IMR-90 (cell line): ENCODE measurements around the gene ACOT9. TPM values are rescaled to one million over a fixed set of nuclear protein-coding genes. Genes with fewer than 3 reads are reported as not detected.
"Not testable (repeated sequence)": the region's sequence is repeated elsewhere in the genome, so short reads cannot be mapped to it uniquely, and the experiment has no call there.

Experiments used
- ATAC-seq: fragments of 200-7000 bp; cut with Tn5 transposase; 2 replicates; pipeline ENCODE4 v1.9.1; 2020; ENCODE audit warnings: low read depth, mild to moderate bottlenecking, moderate library complexity
- BruUV-seq: library from RNA; stranded (reverse); fragments of 400-500 nt; replicated peaks from 2 replicates; lab custom pipeline; 2021; lab: Mats Ljungman, UMichigan
- CTCF ChIA-PET: fragments of 300-600 bp; formaldehyde crosslinking; extraction: SDS; loops from one replicate; lab custom pipeline; 2021; ENCODE audit warnings: antibody characterized with exemption; lab: Yijun Ruan, JAX
- POLR2A ChIA-PET: fragments of 300-600 bp; sonication (Branson Sonifier 250); formaldehyde crosslinking; loops from one replicate; lab custom pipeline; 2022; ENCODE audit warnings: antibody characterized with exemption; ENCODE audit not compliant: unreplicated experiment; lab: Charles Lee
- DNase-seq: peaks from one replicate; pipeline ENCODE4 v3.0.0; 2013
- H2AFZ ChIP-seq: replicated peaks from 2 replicates; pipeline ENCODE3; 2013; ENCODE audit warnings: low read length, mild to moderate bottlenecking; ENCODE audit not compliant: poor library complexity
- H2AK5ac ChIP-seq: 2 replicates; pipeline ENCODE4 v1.6.1; 2013; ENCODE audit warnings: low read depth, low read length, inconsistent platforms
- H2AK9ac ChIP-seq: replicated peaks from 2 replicates; pipeline ENCODE3; 2013; ENCODE audit warnings: mild to moderate bottlenecking, low read depth, low read length, moderate library complexity; ENCODE audit not compliant: poor library complexity
- H2BK120ac ChIP-seq: 2 replicates; pipeline ENCODE4 v1.6.1; 2013; ENCODE audit warnings: low read depth, low read length, inconsistent platforms
- H2BK15ac ChIP-seq: 3 replicates; pipeline ENCODE4 v1.6.1; 2013; ENCODE audit warnings: low read depth, low read length, inconsistent platforms
- H2BK20ac ChIP-seq: 2 replicates; pipeline ENCODE4 v1.6.1; 2013; ENCODE audit warnings: low read depth, mild to moderate bottlenecking, inconsistent platforms, low read length, moderate library complexity
- H2BK5ac ChIP-seq: 2 replicates; pipeline ENCODE4 v1.6.1; 2013; ENCODE audit warnings: mild to moderate bottlenecking, low read depth, low read length, inconsistent platforms; ENCODE audit not compliant: poor library complexity, severe bottlenecking
- H3K14ac ChIP-seq: replicated peaks from 2 replicates; pipeline ENCODE4 v1.6.1; 2013; ENCODE audit warnings: low read depth, low read length, inconsistent platforms
- H3K18ac ChIP-seq: 2 replicates; pipeline ENCODE4 v1.6.1; 2013; ENCODE audit warnings: low read depth, low read length, control low read depth
- H3K23ac ChIP-seq: 2 replicates; pipeline ENCODE4 v1.6.1; 2013; ENCODE audit warnings: low read depth, low read length, inconsistent platforms
- H3K27ac ChIP-seq: 2 replicates; pipeline ENCODE4 v1.5.1; 2013; ENCODE audit warnings: mild to moderate bottlenecking, control low read depth, low read length; ENCODE audit not compliant: insufficient read depth
- H3K27me3 ChIP-seq: 2 replicates; pipeline ENCODE4 v1.6.1; 2013; ENCODE audit warnings: low read length; ENCODE audit not compliant: control insufficient read depth, insufficient read depth
- H3K36me3 ChIP-seq: 2 replicates; pipeline ENCODE4 v1.6.1; 2013; ENCODE audit warnings: low read length, mixed read lengths; ENCODE audit not compliant: control insufficient read depth, insufficient read depth
- H3K4ac ChIP-seq: 2 replicates; pipeline ENCODE4 v1.6.1; 2013; ENCODE audit warnings: low read depth, low read length, inconsistent platforms
- H3K4me1 ChIP-seq: 2 replicates; pipeline ENCODE4 v1.6.1; 2013; ENCODE audit warnings: low read length, mixed read lengths; ENCODE audit not compliant: control insufficient read depth, insufficient read depth
- H3K4me2 ChIP-seq: 2 replicates; pipeline ENCODE4 v1.6.1; 2013; ENCODE audit warnings: low read depth, mild to moderate bottlenecking, control low read depth, low read length, moderate library complexity
- H3K4me3 ChIP-seq: 2 replicates; pipeline ENCODE4 v1.5.1; 2013; ENCODE audit warnings: low read depth, mild to moderate bottlenecking, control low read depth, low read length, moderate library complexity; ENCODE audit not compliant: insufficient read depth
- H3K56ac ChIP-seq: 2 replicates; pipeline ENCODE4 v1.6.1; 2013; ENCODE audit warnings: low read length, inconsistent platforms; ENCODE audit not compliant: insufficient read depth; ENCODE audit errors: extremely low read depth
- H3K79me1 ChIP-seq, 2 experiments: 2 replicates each; pipeline ENCODE4 v1.6.1; 2013; ENCODE audit warnings: low read length in 2 of 2, inconsistent platforms in 1 of 2, low read depth in 1 of 2
- H3K9ac ChIP-seq: 2 replicates; pipeline ENCODE4 v1.6.1; 2013; ENCODE audit warnings: low read depth, low read length, control low read depth
- H3K9me1 ChIP-seq: 2 replicates; pipeline ENCODE4 v1.6.1; 2013; ENCODE audit warnings: low read length, inconsistent platforms; ENCODE audit not compliant: insufficient read depth
- H3K9me3 ChIP-seq: 2 replicates; pipeline ENCODE4 v1.6.1; 2013; ENCODE audit warnings: low read length; ENCODE audit not compliant: control insufficient read depth, insufficient read depth
- H4K20me1 ChIP-seq: 2 replicates; pipeline ENCODE4 v1.6.1; 2013; ENCODE audit warnings: low read length, inconsistent platforms; ENCODE audit not compliant: insufficient read depth
- H4K5ac ChIP-seq: 2 replicates; pipeline ENCODE4 v1.6.1; 2013; ENCODE audit warnings: mild to moderate bottlenecking, low read depth, low read length, control low read depth
- H4K8ac ChIP-seq, 2 experiments: 2 replicates each; pipeline ENCODE4 v1.6.1; 2013; ENCODE audit warnings: low read depth in 2 of 2, low read length in 2 of 2, control low read depth in 1 of 2, inconsistent platforms in 1 of 2
- H4K91ac ChIP-seq: 2 replicates; pipeline ENCODE4 v1.6.1; 2013; ENCODE audit warnings: low read depth, low read length, inconsistent platforms; ENCODE audit not compliant: insufficient read depth
- BHLHE40 ChIP-seq: fragments of 150-350 bp; IDR thresholded peaks from 2 replicates; pipeline ENCODE4 v1.6.1; 2016; ENCODE audit warnings: mild to moderate bottlenecking, low read depth, low read length
- MAZ ChIP-seq: IDR thresholded peaks from 2 replicates; pipeline ENCODE4 v1.6.1; 2012; ENCODE audit warnings: low read depth, mild to moderate bottlenecking, low read length, improper control_type of control experiment, moderate library complexity, borderline replicate concordance
- POLR2A ChIP-seq: IDR thresholded peaks from 2 replicates; pipeline ENCODE4 v1.6.1; 2012; ENCODE audit warnings: mild to moderate bottlenecking, low read depth, low read length
- WGBS, 2 experiments: methylation state at CpG; one replicate each; pipeline versions ENCODE4 v1.1.5 to v1.1.7; 2013; ENCODE audit warnings: missing lambda C conversion rate in 2 of 2; ENCODE audit not compliant: insufficient read length in 1 of 2; ENCODE audit errors: extremely low coverage in 2 of 2; 5-methylcytosine and 5-hydroxymethylcytosine counted together
- dilution Hi-C: fragments of 300-500 bp; cut with HindIII; formaldehyde crosslinking; loops from one replicate; pipeline ENCODE4 v1.14.3; 2018; ENCODE audit warnings: low sequenced_read_pairs; ENCODE audit not compliant: unreplicated experiment
- in situ Hi-C: fragments of 300-500 bp; cut with MboI; formaldehyde crosslinking; loops from 3 replicates; pipeline ENCODE4 v1.14.3; 2019; ENCODE audit warnings: low sequenced_read_pairs, inconsistent platforms, mixed read lengths
- intact Hi-C: fragments of 100-400 bp; cut with micrococcal nuclease; formaldehyde crosslinking; loops from 2 replicates; pipeline ENCODE4 v1.10.0; 2022
- polyA plus RNA-seq, 3 experiments: library from polyadenylated mRNA; depleted of rRNA; stranded (reverse); fragments of >200 nt; gene quantifications; 2 replicates each; pipeline ENCODE4 v1.2.3, GENCODE V29; 2012; ENCODE audit warnings: low replicate concordance in 1 of 3
- total RNA-seq: library from RNA; depleted of rRNA; stranded (reverse); fragments of >200 nt; gene quantifications from 2 replicates; pipeline ENCODE4 v1.2.3, GENCODE V29; 2012

The ACOT9 gene
- total and polyA plus RNA-seq, 2 of the 4 experiments (the other 2 are of a cell fraction), result 43.5 to 47.3 TPM

DNA sequence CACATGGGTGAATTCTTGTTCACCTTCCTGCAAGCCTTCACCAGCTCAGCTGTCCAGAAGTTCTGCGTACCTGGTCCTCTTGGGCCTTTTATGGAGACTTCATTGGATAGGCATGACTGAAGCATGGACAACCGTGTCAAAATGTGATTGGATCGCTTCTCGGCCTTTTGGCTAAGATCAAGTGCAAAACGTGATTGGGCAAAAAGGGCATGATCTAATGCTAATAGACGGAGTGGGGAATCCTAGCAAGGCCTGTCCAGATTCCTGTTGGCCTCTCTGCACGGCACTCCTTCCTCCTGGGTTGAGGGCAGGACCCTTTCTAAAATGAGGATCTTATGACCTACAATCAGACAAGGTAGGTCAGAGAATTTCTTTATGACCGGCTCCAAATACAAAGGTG is 50.9 kb downstream of the ACOT9 start:
- CTCF ChIA-PET, result interaction anchor here (1.5 kb wide), 1 partner anchor 209 kb away, joined by 3 read pairs; no protein-coding TSS in a partner anchor
- POLR2A ChIA-PET, result no interaction called here
- in situ Hi-C loops, result loop anchor here (25.0 kb wide), 1 partner anchor 470 kb away; no protein-coding TSS in a partner anchor

DNA sequence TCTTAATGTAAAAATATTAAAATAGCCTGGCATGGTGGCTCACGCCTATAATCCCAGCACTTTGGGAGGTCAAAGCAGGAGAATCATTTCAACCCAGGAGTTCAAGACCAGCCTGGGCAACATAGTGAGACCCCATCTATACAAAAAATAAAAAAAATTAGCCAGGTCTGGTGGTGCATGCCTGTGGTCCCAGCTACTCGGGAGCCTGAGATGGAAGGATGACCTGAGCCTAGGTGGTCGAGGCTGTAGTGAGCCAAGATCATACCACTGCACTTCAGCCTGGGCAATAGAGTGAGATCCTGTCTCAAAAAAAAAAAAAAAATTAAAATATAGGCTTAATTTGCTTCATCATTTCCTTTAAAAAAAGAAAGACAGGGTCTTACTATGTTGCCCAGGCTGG is 66.6 kb downstream of the ACOT9 start:
- H2AK9ac ChIP-seq, H3K79me1 ChIP-seq, intact Hi-C loops, H4K5ac ChIP-seq, H3K4me1 ChIP-seq, ATAC-seq, H3K4me2 ChIP-seq, H4K20me1 ChIP-seq, H2AK5ac ChIP-seq, H3K14ac ChIP-seq, H2AFZ ChIP-seq, H2BK20ac ChIP-seq, H3K18ac ChIP-seq, H4K91ac ChIP-seq, POLR2A ChIA-PET, H3K23ac ChIP-seq, H3K4ac ChIP-seq, H2BK5ac ChIP-seq, H4K8ac ChIP-seq, BruUV-seq, H3K27ac ChIP-seq, H3K9ac ChIP-seq, DNase-seq, H3K9me3 ChIP-seq, H2BK15ac ChIP-seq, CTCF ChIA-PET, dilution Hi-C loops, H3K36me3 ChIP-seq, H3K9me1 ChIP-seq, H3K4me3 ChIP-seq, H2BK120ac ChIP-seq, H3K56ac ChIP-seq, H3K27me3 ChIP-seq: not testable (repeated sequence)
- no CpG with 5 or more reads among the region's 3 CpGs for WGBS, 2 experiments
- in situ Hi-C loops, result loop anchor here (25.0 kb wide), 1 partner anchor 486 kb away; no protein-coding TSS in a partner anchor

More for the DNA sequence above, 50.9 kb downstream of the ACOT9 start:
- no peaks in the 10 kb centered on the region for H4K20me1 ChIP-seq
- 75% methylated on average over 1 of the region's 8 CpGs; no CpG with 5 or more reads in 1 of the 2 experiments for WGBS, 2 experiments
- no peak overlapping the region for H4K8ac ChIP-seq
- H3K4ac ChIP-seq, result no peak overlapping the region
- H3K14ac ChIP-seq, result no peak overlapping the region
- H3K27me3 ChIP-seq, result no peaks in the 10 kb centered on the region
- H3K36me3 ChIP-seq, result no peaks in the 10 kb centered on the region
- no peak overlapping the region for H4K91ac ChIP-seq
- H3K9me3 ChIP-seq, result no peaks in the 10 kb centered on the region
- H2BK5ac ChIP-seq, result no peak overlapping the region
- no peak overlapping the region for H3K18ac ChIP-seq
- no peak overlapping the region for H2AK9ac ChIP-seq
- dilution Hi-C loops, result no loop called here
- no peak overlapping the region for H3K27ac ChIP-seq
- H3K4me3 ChIP-seq, result no peak overlapping the region
- H2AFZ ChIP-seq, result no peak overlapping the region
- H2AK5ac ChIP-seq, result no peak overlapping the region
- no peak overlapping the region for H2BK15ac ChIP-seq
- H4K5ac ChIP-seq, result no peak overlapping the region
- no peaks in the 10 kb centered on the region for H3K79me1 ChIP-seq
- no peak overlapping the region for H2BK20ac ChIP-seq
- no peak overlapping the region for H3K56ac ChIP-seq
- no peak overlapping the region for H3K4me2 ChIP-seq
- TF ChIP-seq BHLHE40, result no peak
- TF ChIP-seq POLR2A, result no peak
- TF ChIP-seq MAZ, result no peak
- ATAC-seq (no peak), DNase-seq (no peak)
- no peaks in the 10 kb centered on the region for H3K4me1 ChIP-seq
- no peak overlapping the region for H3K9ac ChIP-seq
- H3K23ac ChIP-seq, result no peak overlapping the region
- no peaks in the 10 kb centered on the region for H3K9me1 ChIP-seq
- BruUV-seq, result no TSS peak
- intact Hi-C loops, result loop anchor here (10.0 kb wide), 2 partner anchors 363 to 553 kb away; partner anchors contain the start of gene EIF2S3
- H2BK120ac ChIP-seq, result no peak overlapping the region
